ENCODE measurements around the gene AGAP6. TPM values are rescaled to one million over a fixed set of nuclear protein-coding genes. Genes with fewer than 3 reads are reported as not detected.
"Not testable (repeated sequence)": the region's sequence is repeated elsewhere in the genome, so short reads cannot be mapped to it uniquely, and the experiment has no call there.

The AGAP6 gene
- polyA plus RNA-seq (2013, experiment 1 of 2), result 8.8 TPM
- polyA plus RNA-seq (2013, experiment 2 of 2), result 9.1 TPM

GRCh38 chr10:49988376-49988775, at the start of gene AGAP6:
Gene AGAP6, plus strand, starts transcription at chr10:49988406. Its CDS starts 310 bp downstream, at chr10:49988716.
- 91% methylated on average over 12 of the region's 18 CpGs for WGBS
- not testable (repeated sequence) for H3K4me1 ChIP-seq (ENCODE audit: insufficient read depth, low read length); H3K9ac ChIP-seq (ENCODE audit: low read depth, low read length); H3K27ac ChIP-seq (ENCODE audit: low read depth, low read length); H3K4me3 ChIP-seq (ENCODE audit: low read length); H3K9me3 ChIP-seq (ENCODE audit: insufficient read depth, low read depth, low read length); H3K36me3 ChIP-seq (ENCODE audit: insufficient read depth, low read length); H3K27me3 ChIP-seq (ENCODE audit: insufficient read depth, low read length)

- H3K27me3 ChIP-seq (ENCODE audit: insufficient read depth, low read length); H3K9me3 ChIP-seq (ENCODE audit: insufficient read depth, low read depth, low read length); H3K4me1 ChIP-seq (ENCODE audit: insufficient read depth, low read length): not testable (repeated sequence)
- H3K36me3 ChIP-seq (ENCODE audit: insufficient read depth, low read length), result peaks cover 16% of the 10 kb centered on the region
- WGBS, result under 1% methylated on average over 81 of the region's 81 CpGs
- peak within 1 kb of the TSS; percentile 80; the same call in 1 of the 2 replicates for H3K27ac ChIP-seq (ENCODE audit: low read depth, low read length)
- H3K4me3 ChIP-seq (ENCODE audit: low read length), result peak within 1 kb of the TSS; percentile 95
- peak within 1 kb of the TSS; percentile 96 for H3K9ac ChIP-seq (ENCODE audit: low read depth, low read length)
Observed at GRCh38 chr10:49941447-49942338, 46.5 kb upstream of the AGAP6 start, which contains the start of the genes PARG and TIMM23B. Gene PARG, minus strand, starts transcription at chr10:49942027. Its CDS starts 302 bp downstream, at chr10:49941725. Gene TIMM23B, plus strand, starts transcription at chr10:49942053. Its CDS starts 142 bp downstream, at chr10:49942195.

GRCh38 chr10:49942339-49942705, 45.9 kb upstream of the AGAP6 start:
- H3K4me1 ChIP-seq (ENCODE audit: insufficient read depth, low read length); H3K27me3 ChIP-seq (ENCODE audit: insufficient read depth, low read length); H3K9me3 ChIP-seq (ENCODE audit: insufficient read depth, low read depth, low read length): not testable (repeated sequence)
- 1% methylated on average over 11 of the region's 12 CpGs for WGBS
- Histone ChIP-seq H3K27ac (ENCODE audit: low read depth, low read length) (peak overlapping the region; percentile 80; the same call in 1 of the 2 replicates), H3K36me3 (ENCODE audit: insufficient read depth, low read length) (peaks cover 20% of the 10 kb centered on the region), H3K4me3 (ENCODE audit: low read length) (peak overlapping the region; percentile 95), H3K9ac (ENCODE audit: low read depth, low read length) (peak overlapping the region; percentile 96)

GRCh38 chr10:49943607-49944006, 44.6 kb upstream of the AGAP6 start:
- WGBS, result 97% methylated on average over 1 of the region's 2 CpGs
- not testable (repeated sequence) for H3K9me3 ChIP-seq (ENCODE audit: insufficient read depth, low read depth, low read length); H3K27ac ChIP-seq (ENCODE audit: low read depth, low read length); H3K4me1 ChIP-seq (ENCODE audit: insufficient read depth, low read length); H3K27me3 ChIP-seq (ENCODE audit: insufficient read depth, low read length); H3K4me3 ChIP-seq (ENCODE audit: low read length); H3K9ac ChIP-seq (ENCODE audit: low read depth, low read length)
- H3K36me3 ChIP-seq (ENCODE audit: insufficient read depth, low read length), result peaks cover 21% of the 10 kb centered on the region

GRCh38 chr10:49948142-49948541, 40.1 kb upstream of the AGAP6 start:
- WGBS, result no CpG with 5 or more reads among the region's 2 CpGs
- not testable (repeated sequence) for H3K27ac ChIP-seq (ENCODE audit: low read depth, low read length); H3K9me3 ChIP-seq (ENCODE audit: insufficient read depth, low read depth, low read length)

GRCh38 chr10:49948737-49949136, 39.5 kb upstream of the AGAP6 start:
- not testable (repeated sequence) for H3K4me1 ChIP-seq (ENCODE audit: insufficient read depth, low read length); H3K9me3 ChIP-seq (ENCODE audit: insufficient read depth, low read depth, low read length); H3K4me3 ChIP-seq (ENCODE audit: low read length); H3K9ac ChIP-seq (ENCODE audit: low read depth, low read length); H3K27ac ChIP-seq (ENCODE audit: low read depth, low read length); H3K27me3 ChIP-seq (ENCODE audit: insufficient read depth, low read length)
- WGBS, result 97% methylated on average over 2 of the region's 2 CpGs
- peaks cover 28% of the 10 kb centered on the region for H3K36me3 ChIP-seq (ENCODE audit: insufficient read depth, low read length)

More at GRCh38 chr10:49948142-49948541, 40.1 kb upstream of the AGAP6 start:
- H3K4me1 ChIP-seq (ENCODE audit: insufficient read depth, low read length); H3K27me3 ChIP-seq (ENCODE audit: insufficient read depth, low read length); H3K4me3 ChIP-seq (ENCODE audit: low read length); H3K9ac ChIP-seq (ENCODE audit: low read depth, low read length): not testable (repeated sequence)
- peaks cover 25% of the 10 kb centered on the region for H3K36me3 ChIP-seq (ENCODE audit: insufficient read depth, low read length)

GRCh38 chr10:49952006-49952405, 36.2 kb upstream of the AGAP6 start:
- H3K4me1 ChIP-seq (ENCODE audit: insufficient read depth, low read length); H3K9ac ChIP-seq (ENCODE audit: low read depth, low read length); H3K4me3 ChIP-seq (ENCODE audit: low read length); H3K9me3 ChIP-seq (ENCODE audit: insufficient read depth, low read depth, low read length); H3K27me3 ChIP-seq (ENCODE audit: insufficient read depth, low read length); H3K27ac ChIP-seq (ENCODE audit: low read depth, low read length): not testable (repeated sequence)
- H3K36me3 ChIP-seq (ENCODE audit: insufficient read depth, low read length), result peaks cover 27% of the 10 kb centered on the region
- WGBS, result 95% methylated on average over 2 of the region's 3 CpGs

- not testable (repeated sequence) for H3K4me1 ChIP-seq (ENCODE audit: insufficient read depth, low read length); H3K27me3 ChIP-seq (ENCODE audit: insufficient read depth, low read length); H3K9ac ChIP-seq (ENCODE audit: low read depth, low read length); H3K4me3 ChIP-seq (ENCODE audit: low read length); H3K27ac ChIP-seq (ENCODE audit: low read depth, low read length); H3K9me3 ChIP-seq (ENCODE audit: insufficient read depth, low read depth, low read length)
- no CpG with 5 or more reads among the region's 3 CpGs for WGBS
- H3K36me3 ChIP-seq (ENCODE audit: insufficient read depth, low read length), result peaks cover 32% of the 10 kb centered on the region
Observed at GRCh38 chr10:49953122-49953521, 35.1 kb upstream of the AGAP6 start.

GRCh38 chr10:49970331-49970857, 17.8 kb upstream of the AGAP6 start:
- H3K27me3 ChIP-seq (ENCODE audit: insufficient read depth, low read length); H3K9me3 ChIP-seq (ENCODE audit: insufficient read depth, low read depth, low read length); H3K4me1 ChIP-seq (ENCODE audit: insufficient read depth, low read length); H3K4me3 ChIP-seq (ENCODE audit: low read length); H3K36me3 ChIP-seq (ENCODE audit: insufficient read depth, low read length); H3K27ac ChIP-seq (ENCODE audit: low read depth, low read length); H3K9ac ChIP-seq (ENCODE audit: low read depth, low read length): not testable (repeated sequence)
- 95% methylated on average over 29 of the region's 37 CpGs for WGBS

GRCh38 chr10:49971466-49971865, 16.7 kb upstream of the AGAP6 start:
- H3K9me3 ChIP-seq (ENCODE audit: insufficient read depth, low read depth, low read length); H3K4me3 ChIP-seq (ENCODE audit: low read length); H3K27me3 ChIP-seq (ENCODE audit: insufficient read depth, low read length); H3K4me1 ChIP-seq (ENCODE audit: insufficient read depth, low read length); H3K27ac ChIP-seq (ENCODE audit: low read depth, low read length); H3K36me3 ChIP-seq (ENCODE audit: insufficient read depth, low read length); H3K9ac ChIP-seq (ENCODE audit: low read depth, low read length): not testable (repeated sequence)
- WGBS, result no CpG with 5 or more reads among the region's 2 CpGs

- H3K36me3 ChIP-seq (ENCODE audit: insufficient read depth, low read length); H3K9me3 ChIP-seq (ENCODE audit: insufficient read depth, low read depth, low read length); H3K27ac ChIP-seq (ENCODE audit: low read depth, low read length); H3K4me3 ChIP-seq (ENCODE audit: low read length); H3K4me1 ChIP-seq (ENCODE audit: insufficient read depth, low read length); H3K9ac ChIP-seq (ENCODE audit: low read depth, low read length); H3K27me3 ChIP-seq (ENCODE audit: insufficient read depth, low read length): not testable (repeated sequence)
- 94% methylated on average over 3 of the region's 3 CpGs for WGBS
Observed at GRCh38 chr10:49972094-49972493, 16.1 kb upstream of the AGAP6 start.
